CD4-positive, alpha-beta T cell (primary cell): ENCODE results near the gene TTC29. TPM values are rescaled to one million over a fixed set of nuclear protein-coding genes. Genes with fewer than 3 reads are reported as not detected.
"Not testable (repeated sequence)": the region's sequence is repeated elsewhere in the genome, so short reads cannot be mapped to it uniquely, and the experiment has no call there.

ENCODE experiments used
- ATAC-seq: fragments of 200-7000 bp; cut with Tn5 transposase; one replicate; pipeline ENCODE4 v1.10.0; 2022; ENCODE audit warnings: mild to moderate bottlenecking; ENCODE audit not compliant: poor library complexity
- CTCF ChIA-PET: fragments of 350-600 bp; sonication (Branson Sonifier 250); formaldehyde crosslinking; loops from one replicate; lab custom pipeline; 2021; ENCODE audit warnings: antibody characterized with exemption, inconsistent platforms; lab: Charles Lee
- POLR2A ChIA-PET: fragments of 350-600 bp; sonication (Branson Sonifier 250); formaldehyde crosslinking; loops from one replicate; lab custom pipeline; 2021; ENCODE audit warnings: antibody characterized with exemption, inconsistent platforms; lab: Charles Lee
- DNase-seq, 14 experiments: peaks; one replicate each; pipeline ENCODE4 v3.0.0-alpha.2; 2013 to 2020; ENCODE audit warnings: mixed read lengths in 2 of 14
- H3K27ac ChIP-seq, 2 donors: one replicate each; pipeline versions ENCODE4 v1.5.1 to v1.7.0; 2013; ENCODE audit warnings: low read length in 2 of 2, low read depth in 1 of 2, mild to moderate bottlenecking in 1 of 2
- H3K27me3 ChIP-seq, 2 experiments: 1 replicate in 1 of 2; 2 replicates in 1 of 2; pipeline versions ENCODE4 v1.6.1 to v1.7.0; 2013; ENCODE audit warnings: low read length in 2 of 2, control low read depth in 1 of 2, mild to moderate bottlenecking in 1 of 2, moderate library complexity in 1 of 2; ENCODE audit not compliant: insufficient read depth in 2 of 2, control insufficient read depth in 1 of 2
- H3K36me3 ChIP-seq: one replicate; pipeline ENCODE4 v1.6.1; 2013; ENCODE audit warnings: low read length, control low read depth; ENCODE audit not compliant: insufficient read depth
- H3K4me1 ChIP-seq: one replicate; pipeline ENCODE4 v1.6.1; 2013; ENCODE audit warnings: low read length, control low read depth; ENCODE audit not compliant: insufficient read depth
- H3K4me3 ChIP-seq: one replicate; pipeline ENCODE4 v1.5.1; 2013; ENCODE audit warnings: mild to moderate bottlenecking, low read length, moderate library complexity
- H3K9me3 ChIP-seq, 2 experiments: 1 replicate in 1 of 2; 2 replicates in 1 of 2; pipeline versions ENCODE4 v1.6.1 to v1.7.0; 2013; ENCODE audit warnings: low read length in 2 of 2, mild to moderate bottlenecking in 2 of 2, control low read depth in 1 of 2, moderate library complexity in 1 of 2; ENCODE audit not compliant: control insufficient read depth in 1 of 2, insufficient read depth in 1 of 2
- H3K27ac Mint-ChIP-seq: one replicate; pipeline ENCODE4 v1.8.0; 2020; ENCODE audit warnings: mixed read lengths
- H3K27me3 Mint-ChIP-seq: one replicate; pipeline ENCODE4 v1.8.0; 2021; ENCODE audit warnings: mixed read lengths
- H3K36me3 Mint-ChIP-seq: one replicate; pipeline ENCODE4 v1.8.0; 2021; ENCODE audit warnings: low read depth, mixed read lengths
- H3K4me1 Mint-ChIP-seq: one replicate; pipeline ENCODE4 v1.8.0; 2021; ENCODE audit warnings: low read depth, mixed read lengths
- H3K4me3 Mint-ChIP-seq: one replicate; pipeline ENCODE4 v1.8.0; 2020; ENCODE audit warnings: mild to moderate bottlenecking, mixed read lengths
- H3K9me3 Mint-ChIP-seq: one replicate; pipeline ENCODE4 v1.8.0; 2020; ENCODE audit warnings: mixed read lengths
- intact Hi-C, 2 experiments: fragments of 100-400 bp; cut with DNase I in 1 of 2; cut with micrococcal nuclease in 1 of 2; formaldehyde crosslinking; loops; one replicate each; pipeline versions ENCODE4 v1.15.1 to v1.9.0; 2023 to 2025; cut with DNase I, micrococcal nuclease
- total RNA-seq, 174 experiments: library from RNA in 2 of 174; stranded (reverse) in 2 of 174; gene quantifications; one replicate each; pipeline ENCODE4 v1.2.3 and lab custom pipeline; 2021 to 2026
- TF ChIP-seq, protein P1 (sequence below): fragments of 200-600 bp; IDR thresholded peaks from one replicate; pipeline ENCODE4 v1.8.0; 2022; ENCODE audit warnings: antibody characterized with exemption, mild to moderate bottlenecking

TTC29 gene
- total RNA-seq, 2 experiments from 2014 or later, result not detected

DNA sequence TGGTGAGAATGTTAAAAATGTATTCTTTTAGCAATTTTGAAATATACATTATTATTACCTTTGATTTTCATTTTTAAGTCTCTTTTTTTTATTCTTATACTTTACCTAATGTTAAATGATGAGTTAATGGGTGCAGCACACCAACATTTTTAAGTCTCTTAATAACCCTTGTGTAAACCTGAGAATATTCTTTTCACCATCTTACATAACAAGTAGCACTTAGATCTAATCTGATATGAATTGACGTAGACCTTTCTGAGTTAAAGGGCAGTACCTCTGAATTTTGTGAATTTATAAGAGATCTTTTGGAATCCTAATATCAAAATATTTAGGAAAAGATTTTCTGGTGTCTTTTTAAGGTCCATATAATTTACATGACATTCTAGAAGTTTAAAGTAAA, 110.6 kb downstream of the TTC29 start:
- Histone ChIP-seq H3K36me3 (no peaks in the 10 kb centered on the region), H3K4me3 (no peak overlapping the region), H3K27me3 (no peaks in the 10 kb centered on the region), H3K4me1 (no peaks in the 10 kb centered on the region), H3K27ac (no peak overlapping the region), H3K9me3 (no peaks in the 10 kb centered on the region)
- TF ChIP-seq, protein P1, sequence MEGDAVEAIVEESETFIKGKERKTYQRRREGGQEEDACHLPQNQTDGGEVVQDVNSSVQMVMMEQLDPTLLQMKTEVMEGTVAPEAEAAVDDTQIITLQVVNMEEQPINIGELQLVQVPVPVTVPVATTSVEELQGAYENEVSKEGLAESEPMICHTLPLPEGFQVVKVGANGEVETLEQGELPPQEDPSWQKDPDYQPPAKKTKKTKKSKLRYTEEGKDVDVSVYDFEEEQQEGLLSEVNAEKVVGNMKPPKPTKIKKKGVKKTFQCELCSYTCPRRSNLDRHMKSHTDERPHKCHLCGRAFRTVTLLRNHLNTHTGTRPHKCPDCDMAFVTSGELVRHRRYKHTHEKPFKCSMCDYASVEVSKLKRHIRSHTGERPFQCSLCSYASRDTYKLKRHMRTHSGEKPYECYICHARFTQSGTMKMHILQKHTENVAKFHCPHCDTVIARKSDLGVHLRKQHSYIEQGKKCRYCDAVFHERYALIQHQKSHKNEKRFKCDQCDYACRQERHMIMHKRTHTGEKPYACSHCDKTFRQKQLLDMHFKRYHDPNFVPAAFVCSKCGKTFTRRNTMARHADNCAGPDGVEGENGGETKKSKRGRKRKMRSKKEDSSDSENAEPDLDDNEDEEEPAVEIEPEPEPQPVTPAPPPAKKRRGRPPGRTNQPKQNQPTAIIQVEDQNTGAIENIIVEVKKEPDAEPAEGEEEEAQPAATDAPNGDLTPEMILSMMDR, result no peak
- no peak overlapping the region for H3K27ac Mint-ChIP-seq
- intact Hi-C loops, result no loop called here
- H3K9me3 Mint-ChIP-seq, result no peaks in the 10 kb centered on the region
- ChIA-PET CTCF (no interaction called here), POLR2A (no interaction called here)
- no peaks in the 10 kb centered on the region for H3K4me1 Mint-ChIP-seq
- DNase-seq (no peak), ATAC-seq (no peak)
- no peak overlapping the region for H3K4me3 Mint-ChIP-seq
- no peaks in the 10 kb centered on the region for H3K36me3 Mint-ChIP-seq
- no peaks in the 10 kb centered on the region for H3K27me3 Mint-ChIP-seq

DNA sequence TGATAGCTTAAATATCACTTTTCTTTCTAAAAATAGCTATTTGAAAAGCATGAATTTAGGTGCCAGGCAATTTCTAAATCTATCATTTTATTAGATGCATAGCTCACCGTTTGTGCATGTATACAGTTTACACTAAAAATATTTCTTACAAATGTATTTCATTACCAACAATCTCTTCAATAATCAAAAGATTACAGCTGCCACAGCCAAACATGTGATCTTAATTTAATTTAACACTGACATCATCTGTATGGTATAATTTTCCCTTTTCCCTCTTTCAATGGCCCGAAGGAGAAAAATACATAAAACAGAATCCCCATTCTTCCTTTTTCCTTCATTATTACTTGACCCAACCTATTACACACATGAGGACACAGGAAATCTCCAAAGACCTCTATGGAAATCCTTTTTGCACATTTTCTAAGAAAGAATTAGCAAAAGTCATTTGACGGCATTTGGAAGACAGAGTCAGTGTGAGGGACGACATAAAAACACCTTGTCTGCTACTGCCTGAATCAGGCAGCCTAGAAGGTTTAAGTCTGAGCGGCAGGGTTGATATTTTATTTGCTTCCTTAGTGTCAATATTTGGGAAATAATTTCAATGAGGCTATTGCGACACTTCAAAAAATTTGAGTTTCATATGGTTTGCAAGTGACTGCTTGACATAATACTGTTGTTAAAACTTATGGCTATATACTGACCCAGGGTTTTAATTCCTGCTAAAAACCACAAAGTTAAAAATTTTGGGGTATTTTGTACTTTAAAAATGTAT, 111.2 kb downstream of the TTC29 start:
- ChIA-PET POLR2A (no interaction called here), CTCF (no interaction called here)

DNA sequence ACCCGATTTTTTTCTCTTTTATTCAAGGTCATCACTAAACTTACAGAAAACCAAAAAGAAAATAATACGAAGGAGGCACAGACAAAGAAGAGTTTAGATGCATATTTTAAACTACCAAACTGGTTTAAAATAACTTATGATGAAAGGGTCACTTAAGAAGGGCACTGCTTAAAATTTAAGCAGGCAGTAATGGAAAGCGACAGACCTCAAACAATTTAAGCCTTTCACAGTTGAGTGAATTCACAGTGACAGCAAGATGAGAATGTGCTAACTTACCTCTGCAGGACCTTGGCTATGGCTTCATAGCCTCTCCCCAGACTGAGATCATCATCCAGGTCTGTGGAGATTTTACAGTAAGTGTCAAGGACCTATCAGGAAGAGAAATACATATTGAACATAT, 112.1 kb downstream of the TTC29 start:
- Histone ChIP-seq H3K4me3 (no peak overlapping the region), H3K36me3 (no peaks in the 10 kb centered on the region), H3K27ac (no peak overlapping the region), H3K27me3 (no peaks in the 10 kb centered on the region), H3K4me1 (no peaks in the 10 kb centered on the region), H3K9me3 (no peaks in the 10 kb centered on the region)
- Mint-ChIP-seq H3K27ac (no peak overlapping the region), H3K36me3 (no peaks in the 10 kb centered on the region), H3K27me3 (no peaks in the 10 kb centered on the region), H3K4me1 (no peaks in the 10 kb centered on the region), H3K4me3 (no peak overlapping the region), H3K9me3 (no peaks in the 10 kb centered on the region)
- POLR2A ChIA-PET, result no interaction called here
- DNase-seq (no peak), ATAC-seq (no peak)
- CTCF ChIA-PET, result no interaction called here
- intact Hi-C loops, result no loop called here
- TF ChIP-seq, protein P1, result no peak

More for the DNA sequence above, 111.2 kb downstream of the TTC29 start:
- H3K27me3 Mint-ChIP-seq, result no peaks in the 10 kb centered on the region
- no peaks in the 10 kb centered on the region for H3K36me3 Mint-ChIP-seq
- intact Hi-C loops, result no loop called here
- H3K4me3 Mint-ChIP-seq, result no peak overlapping the region
- H3K4me3 ChIP-seq, result no peak overlapping the region
- H3K9me3 ChIP-seq, result no peaks in the 10 kb centered on the region
- no peaks in the 10 kb centered on the region for H3K36me3 ChIP-seq
- H3K9me3 Mint-ChIP-seq, result no peaks in the 10 kb centered on the region
- no peaks in the 10 kb centered on the region for H3K4me1 ChIP-seq
- no peak overlapping the region for H3K27ac ChIP-seq
- TF ChIP-seq, protein P1, result no peak
- no peaks in the 10 kb centered on the region for H3K27me3 ChIP-seq
- H3K4me1 Mint-ChIP-seq, result no peaks in the 10 kb centered on the region
- ATAC-seq (no peak), DNase-seq (no peak)
- H3K27ac Mint-ChIP-seq, result no peak overlapping the region

DNA sequence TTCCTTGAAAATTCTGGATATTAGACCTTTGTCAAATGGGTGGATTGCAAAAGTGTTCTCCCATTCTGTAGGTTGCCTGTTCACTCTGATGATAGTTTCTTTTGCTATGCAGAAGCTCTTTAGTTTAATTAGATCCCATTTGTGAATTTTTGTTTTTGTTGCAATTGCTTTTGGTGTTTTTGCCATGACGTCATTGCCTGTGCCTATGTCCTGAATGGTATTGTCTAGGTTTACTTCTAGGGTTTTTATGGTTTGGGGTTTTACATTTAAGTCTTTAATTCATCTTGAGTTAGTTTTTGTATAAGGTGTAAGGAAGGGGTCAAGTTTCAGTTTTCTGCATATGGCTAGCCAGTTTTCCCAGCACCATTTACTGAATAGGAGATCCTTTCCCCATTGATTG, 122.7 kb downstream of the TTC29 start:
- DNase-seq, intact Hi-C loops, H3K27me3 Mint-ChIP-seq, H3K9me3 Mint-ChIP-seq, H3K9me3 ChIP-seq, H3K27ac Mint-ChIP-seq, H3K4me1 ChIP-seq, H3K36me3 ChIP-seq, H3K27me3 ChIP-seq, H3K27ac ChIP-seq, H3K4me3 Mint-ChIP-seq, H3K4me3 ChIP-seq, ATAC-seq, H3K4me1 Mint-ChIP-seq, POLR2A ChIA-PET, H3K36me3 Mint-ChIP-seq, CTCF ChIA-PET: not testable (repeated sequence)
